Hepatocyte (in vitro differentiated cells): ENCODE data around the gene PRR19.
A peak's percentile ranks its signal among the peaks of the same experiment; 100 is the strongest.

Experiments
- CTCF ChIP-seq: fragments of 200-600 bp; sonication (generic); IDR thresholded peaks from 2 replicates; pipeline ENCODE4 v1.5.1; 2016; ENCODE audit warnings: antibody characterized with exemption, mild to moderate bottlenecking; ENCODE audit not compliant: poor library complexity
- EZH2 ChIP-seq: fragments of 200-600 bp; sonication (generic); IDR thresholded peaks from 2 replicates; pipeline ENCODE4 v1.6.1; 2016; ENCODE audit warnings: antibody characterized with exemption, mild to moderate bottlenecking, borderline replicate concordance
- EZH2phosphoT487 ChIP-seq: fragments of 200-600 bp; sonication (generic); IDR thresholded peaks from one replicate; pipeline ENCODE4 v1.6.1; 2018; ENCODE audit warnings: antibody characterized with exemption, mild to moderate bottlenecking, low read depth, moderate library complexity; ENCODE audit not compliant: unreplicated experiment, severe bottlenecking

- TF ChIP-seq CTCF (peak; percentile 77), EZH2phosphoT487 (no peak), EZH2 (no peak)
These were observed 6.0 kb upstream of the PRR19 start for GRCh38 chr19:42295831-42296525.
